ENCODE measurements around the gene MRPS16.

Gene MRPS16

GRCh38 chr10:73215749-73216148 lies 36.7 kb downstream of the MRPS16 start:
- Histone ChIP-seq H2BK15ac (ENCODE audit: low read depth, poor library complexity, severe bottlenecking) (no peak overlapping the region), H3K4me2 (ENCODE audit: low read length, poor library complexity, severe bottlenecking) (no peak overlapping the region), H3K36me3 (ENCODE audit: control insufficient read depth in 1 of 2, insufficient read depth in 2 of 2, low read depth in 1 of 2, low read length in 2 of 2) (peaks cover 6 to 33% of the 10 kb centered on the region in 2 experiments), H3K23ac (ENCODE audit: low read length in 2 of 2) (no peak overlapping the region), H3K27me3 (ENCODE audit: control insufficient read depth in 1 of 2, insufficient read depth in 1 of 2, low read length in 2 of 2) (no peaks in the 10 kb centered on the region), H3K9me3 (ENCODE audit: control insufficient read depth, low read length) (no peaks in the 10 kb centered on the region), H2AK5ac (ENCODE audit: low read length, severe bottlenecking) (no peak overlapping the region), H3K4ac (ENCODE audit: low read depth in 1 of 2, low read length in 2 of 2) (no peak overlapping the region), H4K91ac (ENCODE audit: low read length) (no peak overlapping the region), H2AFZ (ENCODE audit: low read depth, low read length) (no peak overlapping the region), H3K18ac (ENCODE audit: low read depth in 1 of 2, low read length in 2 of 2) (no peak overlapping the region), H3K9ac (ENCODE audit: low read length) (no peak overlapping the region), H3K4me1 (ENCODE audit: control insufficient read depth, insufficient read depth, low read depth, low read length) (peaks cover 1% of the 10 kb centered on the region), H3K4me3 (ENCODE audit: insufficient read depth in 1 of 2, low read depth in 1 of 2, low read length in 2 of 2) (no peak overlapping the region), H3K14ac (ENCODE audit: low read length in 2 of 2) (no peak overlapping the region), H2BK12ac (ENCODE audit: low read length in 2 of 2) (no peak overlapping the region), H4K8ac (ENCODE audit: low read length) (no peak overlapping the region), H3K27ac (ENCODE audit: low read length, poor library complexity, severe bottlenecking) (no peak overlapping the region), H3K79me1 (replicated peaks; ENCODE audit: low read length, poor library complexity, severe bottlenecking) (peaks cover 8% of the 10 kb centered on the region), H2BK120ac (ENCODE audit: low read depth, low read length) (no peak overlapping the region), H2BK5ac (ENCODE audit: low read depth, low read length, poor library complexity, severe bottlenecking) (no peak overlapping the region)
- no peak for DNase-seq
- 100% methylated on average over 1 of the region's 1 CpG for WGBS

- H3K4me2 ChIP-seq (ENCODE audit: low read length, poor library complexity, severe bottlenecking): no peak overlapping the region
- peaks cover 15 to 17% of the 10 kb centered on the region in 2 experiments for H3K36me3 ChIP-seq (ENCODE audit: control insufficient read depth in 1 of 2, insufficient read depth in 2 of 2, low read depth in 1 of 2, low read length in 2 of 2)
- peaks cover 5% of the 10 kb centered on the region for H3K79me1 ChIP-seq (replicated peaks; ENCODE audit: low read length, poor library complexity, severe bottlenecking)
- H3K4me3 ChIP-seq (ENCODE audit: insufficient read depth in 1 of 2, low read depth in 1 of 2, low read length in 2 of 2): no peak overlapping the region
- H3K23ac ChIP-seq (ENCODE audit: low read length in 2 of 2): no peak overlapping the region
- WGBS: 100% methylated on average over 2 of the region's 4 CpGs
- no peak overlapping the region for H3K18ac ChIP-seq (ENCODE audit: low read depth in 1 of 2, low read length in 2 of 2)
- H3K4ac ChIP-seq (ENCODE audit: low read depth in 1 of 2, low read length in 2 of 2): no peak overlapping the region
- H3K14ac ChIP-seq (ENCODE audit: low read length in 2 of 2): no peak overlapping the region
- H2AK5ac ChIP-seq (ENCODE audit: low read length, severe bottlenecking): no peak overlapping the region
- no peak overlapping the region for H2BK15ac ChIP-seq (ENCODE audit: low read depth, poor library complexity, severe bottlenecking)
- H4K91ac ChIP-seq (ENCODE audit: low read length): no peak overlapping the region
- no peak overlapping the region for H2BK120ac ChIP-seq (ENCODE audit: low read depth, low read length)
- no peak overlapping the region for H4K8ac ChIP-seq (ENCODE audit: low read length)
- DNase-seq: no peak
- no peak overlapping the region for H2AFZ ChIP-seq (ENCODE audit: low read depth, low read length)
- peak overlapping the region; percentile 13 for H3K9ac ChIP-seq (ENCODE audit: low read length)
- no peaks in the 10 kb centered on the region for H3K27me3 ChIP-seq (ENCODE audit: control insufficient read depth in 1 of 2, insufficient read depth in 1 of 2, low read length in 2 of 2)
- H2BK12ac ChIP-seq (ENCODE audit: low read length in 2 of 2): no peak overlapping the region
- no peak overlapping the region for H2BK5ac ChIP-seq (ENCODE audit: low read depth, low read length, poor library complexity, severe bottlenecking)
- H3K9me3 ChIP-seq (ENCODE audit: control insufficient read depth, low read length): no peaks in the 10 kb centered on the region
- no peak overlapping the region for H3K27ac ChIP-seq (ENCODE audit: low read length, poor library complexity, severe bottlenecking)
- peaks cover 1% of the 10 kb centered on the region for H3K4me1 ChIP-seq (ENCODE audit: control insufficient read depth, insufficient read depth, low read depth, low read length)
These were observed 41.2 kb downstream of the MRPS16 start for GRCh38 chr10:73211106-73211811.

GRCh38 chr10:73210395-73211105 lies 41.9 kb downstream of the MRPS16 start:
- H3K18ac ChIP-seq (ENCODE audit: low read depth in 1 of 2, low read length in 2 of 2): no peak overlapping the region
- H2AFZ ChIP-seq (ENCODE audit: low read depth, low read length): no peak overlapping the region
- no peak overlapping the region for H3K23ac ChIP-seq (ENCODE audit: low read length in 2 of 2)
- H2BK12ac ChIP-seq (ENCODE audit: low read length in 2 of 2): no peak overlapping the region
- 87% methylated on average over 3 of the region's 3 CpGs for WGBS
- H2BK5ac ChIP-seq (ENCODE audit: low read depth, low read length, poor library complexity, severe bottlenecking): no peak overlapping the region
- H4K91ac ChIP-seq (ENCODE audit: low read length): no peak overlapping the region
- H2AK5ac ChIP-seq (ENCODE audit: low read length, severe bottlenecking): no peak overlapping the region
- H3K4me3 ChIP-seq (ENCODE audit: insufficient read depth in 1 of 2, low read depth in 1 of 2, low read length in 2 of 2): no peak overlapping the region
- no peak for DNase-seq
- H3K36me3 ChIP-seq (ENCODE audit: control insufficient read depth in 1 of 2, insufficient read depth in 2 of 2, low read depth in 1 of 2, low read length in 2 of 2): peaks cover 11 to 15% of the 10 kb centered on the region in 2 experiments
- no peak overlapping the region for H3K27ac ChIP-seq (ENCODE audit: low read length, poor library complexity, severe bottlenecking)
- H3K4me2 ChIP-seq (ENCODE audit: low read length, poor library complexity, severe bottlenecking): no peak overlapping the region
- H4K8ac ChIP-seq (ENCODE audit: low read length): no peak overlapping the region
- H3K4ac ChIP-seq (ENCODE audit: low read depth in 1 of 2, low read length in 2 of 2): no peak overlapping the region
- peaks cover 5% of the 10 kb centered on the region for H3K79me1 ChIP-seq (replicated peaks; ENCODE audit: low read length, poor library complexity, severe bottlenecking)
- no peaks in the 10 kb centered on the region for H3K9me3 ChIP-seq (ENCODE audit: control insufficient read depth, low read length)
- H3K14ac ChIP-seq (ENCODE audit: low read length in 2 of 2): no peak overlapping the region
- H2BK15ac ChIP-seq (ENCODE audit: low read depth, poor library complexity, severe bottlenecking): no peak overlapping the region
- H3K4me1 ChIP-seq (ENCODE audit: control insufficient read depth, insufficient read depth, low read depth, low read length): peaks cover 1% of the 10 kb centered on the region
- peak overlapping the region; percentile 13 for H3K9ac ChIP-seq (ENCODE audit: low read length)
- H3K27me3 ChIP-seq (ENCODE audit: control insufficient read depth in 1 of 2, insufficient read depth in 1 of 2, low read length in 2 of 2): no peaks in the 10 kb centered on the region
- H2BK120ac ChIP-seq (ENCODE audit: low read depth, low read length): no peak overlapping the region

GRCh38 chr10:73209705-73210104 lies 42.7 kb downstream of the MRPS16 start:
- no peak overlapping the region for H3K4ac ChIP-seq (ENCODE audit: low read depth in 1 of 2, low read length in 2 of 2)
- no peak overlapping the region for H3K27ac ChIP-seq (ENCODE audit: low read length, poor library complexity, severe bottlenecking)
- H3K9ac ChIP-seq (ENCODE audit: low read length): peak overlapping the region; percentile 44
- no peak overlapping the region for H3K23ac ChIP-seq (ENCODE audit: low read length in 2 of 2)
- H2BK15ac ChIP-seq (ENCODE audit: low read depth, poor library complexity, severe bottlenecking): no peak overlapping the region
- H3K4me2 ChIP-seq (ENCODE audit: low read length, poor library complexity, severe bottlenecking): no peak overlapping the region
- no peak overlapping the region for H2AFZ ChIP-seq (ENCODE audit: low read depth, low read length)
- H2BK12ac ChIP-seq (ENCODE audit: low read length in 2 of 2): no peak overlapping the region
- no peak overlapping the region for H2AK5ac ChIP-seq (ENCODE audit: low read length, severe bottlenecking)
- peaks cover 1% of the 10 kb centered on the region for H3K4me1 ChIP-seq (ENCODE audit: control insufficient read depth, insufficient read depth, low read depth, low read length)
- no peaks in the 10 kb centered on the region for H3K27me3 ChIP-seq (ENCODE audit: control insufficient read depth in 1 of 2, insufficient read depth in 1 of 2, low read length in 2 of 2)
- 74% methylated on average over 1 of the region's 1 CpG for WGBS
- peaks cover 4% of the 10 kb centered on the region for H3K79me1 ChIP-seq (replicated peaks; ENCODE audit: low read length, poor library complexity, severe bottlenecking)
- H3K4me3 ChIP-seq (ENCODE audit: insufficient read depth in 1 of 2, low read depth in 1 of 2, low read length in 2 of 2): no peak overlapping the region
- no peak overlapping the region for H4K91ac ChIP-seq (ENCODE audit: low read length)
- H3K36me3 ChIP-seq (ENCODE audit: control insufficient read depth in 1 of 2, insufficient read depth in 2 of 2, low read depth in 1 of 2, low read length in 2 of 2): peaks cover 13 to 15% of the 10 kb centered on the region in 2 experiments
- H3K18ac ChIP-seq (ENCODE audit: low read depth in 1 of 2, low read length in 2 of 2): no peak overlapping the region
- H4K8ac ChIP-seq (ENCODE audit: low read length): no peak overlapping the region
- peak; percentile 38 for DNase-seq
- no peak overlapping the region for H2BK5ac ChIP-seq (ENCODE audit: low read depth, low read length, poor library complexity, severe bottlenecking)
- no peaks in the 10 kb centered on the region for H3K9me3 ChIP-seq (ENCODE audit: control insufficient read depth, low read length)
- H2BK120ac ChIP-seq (ENCODE audit: low read depth, low read length): no peak overlapping the region
- H3K14ac ChIP-seq (ENCODE audit: low read length in 2 of 2): no peak overlapping the region

Measured in mesenchymal stem cell (in vitro differentiated cells and primary cell).